Stimulated activated CD8-positive, alpha-beta memory T cell treated with anti-CD3 and anti-CD28 coated beads, Interleukin-2, amount 100 ng/mL, for 1 hour (primary cell): ENCODE data around the gene BCL2L11.

ENCODE experiments used
- DNase-seq, 2 donors: peaks; one replicate each; pipeline ENCODE4 v3.0.0-alpha.2; 2020; ENCODE audit warnings: low read depth in 2 of 2

The BCL2L11 gene

DNA sequence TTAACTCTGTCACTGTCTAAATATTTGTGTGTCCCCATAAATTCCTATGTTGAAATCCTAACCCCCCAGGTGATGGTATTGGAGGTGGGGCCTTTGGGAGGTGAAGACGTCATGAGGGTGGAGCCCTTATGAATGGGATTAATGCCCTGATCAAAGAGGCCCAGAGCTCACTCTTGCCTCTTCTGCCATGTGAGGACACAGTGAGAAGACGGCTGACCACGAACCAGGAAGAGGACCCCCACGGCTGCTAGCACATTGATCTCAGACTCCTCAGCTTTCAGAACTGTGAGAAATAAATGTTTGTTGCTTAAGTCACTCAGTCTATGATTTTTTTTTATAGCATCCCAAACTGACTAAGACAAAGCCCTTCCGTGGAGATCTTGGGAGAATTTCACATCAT, 71.2 kb downstream of the BCL2L11 start:
- no peak for DNase-seq

DNA sequence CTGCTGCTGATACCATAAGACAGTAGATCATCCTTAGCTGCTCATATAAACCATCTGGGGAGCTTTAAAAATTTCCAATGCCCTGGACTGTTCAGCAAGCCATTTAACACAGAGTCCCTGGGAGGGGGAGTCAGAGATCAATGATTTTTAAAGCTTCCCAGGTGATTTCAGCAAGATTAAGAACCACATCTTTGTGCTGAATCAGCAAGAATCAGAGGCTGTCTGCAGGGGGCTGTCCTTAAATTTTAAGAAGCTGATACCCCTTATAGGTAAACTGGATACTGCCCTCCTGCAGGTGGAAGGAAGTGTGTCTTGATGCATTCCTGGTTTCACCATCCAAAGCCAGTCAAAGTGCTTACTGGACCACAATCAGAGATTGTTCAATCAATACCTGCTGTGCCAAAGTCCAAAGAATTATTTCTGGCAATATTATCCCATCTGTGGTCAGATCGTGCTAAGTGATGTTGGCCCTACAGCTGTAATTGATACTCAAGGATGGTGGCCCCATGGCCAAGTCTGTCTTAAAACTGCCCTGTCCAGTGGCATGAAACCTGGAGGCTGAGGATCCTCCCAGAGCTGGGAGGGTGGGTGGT, 72.2 kb downstream of the BCL2L11 start:
- no peak for DNase-seq

DNA sequence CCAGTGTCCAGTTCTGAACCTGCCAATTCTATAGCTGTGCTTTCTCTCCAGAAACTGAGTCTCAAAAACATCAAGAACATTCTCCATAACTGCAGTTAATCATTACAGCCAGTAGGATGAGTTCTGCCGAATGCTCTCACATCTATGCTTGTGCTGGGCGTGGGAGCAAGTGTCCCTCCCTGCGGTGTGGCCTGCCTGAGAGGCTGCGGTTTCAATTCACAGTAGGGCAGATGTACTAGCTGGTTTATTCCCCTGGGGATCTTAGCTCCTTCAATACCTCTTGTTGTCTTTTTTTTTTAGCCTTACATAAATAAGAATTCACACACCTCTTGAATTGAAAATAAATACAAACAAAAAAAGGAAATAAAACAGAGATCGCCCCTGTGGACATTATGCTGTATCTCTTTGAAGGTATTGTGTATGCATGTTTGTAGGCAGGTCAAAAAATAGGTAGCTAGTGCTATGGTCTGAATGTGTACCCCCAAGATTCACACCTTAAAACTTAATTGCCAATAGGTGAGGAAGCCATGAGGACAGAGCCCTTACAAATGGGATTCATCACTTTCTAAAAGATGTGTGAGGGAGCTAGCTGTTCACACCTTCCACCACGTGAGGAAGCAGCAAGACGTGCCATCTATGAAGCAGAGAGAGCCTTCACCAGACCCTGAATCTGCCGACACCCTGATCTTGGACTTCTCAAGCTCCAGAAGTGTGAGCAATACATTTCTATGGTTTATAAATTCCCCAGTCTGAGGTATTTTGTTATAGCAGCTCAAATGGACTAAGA, 74.3 kb downstream of the BCL2L11 start:
- DNase-seq, result no peak

DNA sequence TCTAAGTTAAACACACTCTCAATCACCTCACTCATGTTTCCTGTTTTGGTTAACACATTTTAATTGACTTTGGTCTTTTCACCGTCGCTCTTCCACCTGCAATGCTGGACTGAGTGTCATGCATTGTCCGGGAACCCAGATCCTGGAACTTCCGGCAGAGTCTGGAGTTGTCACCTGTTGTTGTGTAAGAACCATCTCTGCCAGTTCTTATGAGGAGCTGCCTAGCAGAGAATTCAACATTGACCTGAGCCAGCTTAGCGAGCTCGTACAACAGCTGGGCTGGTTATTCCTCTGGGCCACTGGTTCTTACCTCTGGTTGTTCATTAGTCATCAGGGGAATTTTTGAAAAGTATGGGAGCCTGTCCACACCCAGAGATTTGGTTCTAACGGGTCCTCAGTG, 75.7 kb downstream of the BCL2L11 start:
- no peak for DNase-seq

DNA sequence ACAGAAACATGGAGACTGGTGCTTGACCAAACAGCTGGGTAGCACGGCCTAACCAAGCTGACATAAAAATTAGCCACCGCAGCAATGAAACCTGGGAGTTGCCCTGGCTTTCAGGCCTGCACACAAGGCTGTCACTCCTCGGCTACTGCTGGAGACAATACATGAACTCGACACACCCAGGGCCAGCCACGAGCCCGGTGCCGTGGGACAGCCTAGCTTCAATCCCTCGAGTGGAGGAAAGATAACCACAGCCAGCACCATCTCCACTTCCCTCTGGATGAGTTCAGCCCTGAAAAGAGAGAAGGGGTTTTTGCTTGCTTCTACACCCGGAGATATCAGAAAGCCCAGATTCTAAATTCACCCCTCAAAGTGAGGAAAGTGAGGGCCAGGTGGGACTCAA, 78.0 kb downstream of the BCL2L11 start:
- DNase-seq, result no peak

DNA sequence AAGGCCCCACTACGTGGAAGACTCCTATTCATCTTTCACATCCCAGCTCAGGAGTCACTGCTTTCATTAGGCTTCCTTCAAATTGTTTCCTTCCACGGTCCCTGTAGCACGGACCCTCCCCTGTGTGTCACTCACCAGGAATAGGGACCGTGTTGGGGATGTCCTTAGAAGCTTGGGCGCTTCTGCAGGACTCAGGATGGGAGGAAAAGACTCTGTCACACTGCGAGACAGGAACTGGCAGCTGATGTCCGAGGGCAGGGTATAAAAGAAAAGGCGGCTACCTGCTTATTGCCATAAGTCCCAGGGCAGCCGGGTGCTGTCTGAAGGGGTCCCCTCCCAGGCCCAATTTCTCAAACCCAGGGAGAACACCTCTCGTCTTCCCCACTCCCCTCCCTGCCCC, 79.1 kb downstream of the BCL2L11 start:
- DNase-seq, result no peak

DNA sequence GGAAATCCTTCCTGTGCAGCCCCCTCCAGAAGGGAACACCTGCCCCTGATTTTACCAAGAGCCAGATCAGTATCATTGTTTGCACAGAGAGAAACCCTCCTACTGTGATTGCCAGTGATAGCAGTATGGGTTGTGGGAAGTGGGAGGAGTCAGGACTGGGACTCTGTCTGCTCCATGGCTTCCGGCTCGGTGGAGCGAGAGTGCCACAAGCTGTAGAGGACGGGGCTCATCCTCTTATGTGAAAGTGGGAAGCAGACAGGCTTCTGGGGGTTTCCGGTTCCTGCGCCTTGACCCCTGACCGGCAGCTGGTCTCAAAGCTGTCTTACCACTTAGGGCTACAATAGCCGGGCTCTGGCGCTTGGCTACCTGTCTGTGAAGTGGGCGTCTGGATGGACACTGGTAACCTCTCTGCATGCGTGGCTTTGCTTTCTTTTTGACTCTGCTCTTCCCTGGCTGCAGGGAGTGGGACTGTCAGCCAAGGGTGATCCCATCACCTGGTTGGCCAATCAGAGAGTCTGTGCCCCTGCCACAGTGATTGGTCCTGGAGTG, 79.7 kb downstream of the BCL2L11 start:
- DNase-seq, result no peak

DNA sequence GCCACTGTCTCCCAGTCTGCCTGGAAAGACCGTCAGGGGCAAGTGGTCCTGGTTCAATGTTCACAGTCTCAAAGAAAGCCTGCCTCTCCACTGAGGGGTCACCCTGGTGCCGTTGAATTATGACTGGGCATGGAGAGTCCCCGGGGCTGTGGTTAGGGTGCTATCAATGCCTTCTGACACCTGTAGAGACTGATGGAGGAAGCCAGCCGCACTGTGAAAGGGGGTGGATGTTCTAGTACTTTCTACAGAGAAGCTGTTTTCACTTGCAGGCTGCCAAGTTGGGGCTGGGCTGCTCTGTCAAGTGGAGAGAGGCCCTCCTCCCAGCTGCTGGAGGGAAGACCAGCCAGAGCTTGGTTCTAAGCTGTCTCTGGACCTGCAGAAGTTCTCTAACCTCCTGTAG, 80.5 kb downstream of the BCL2L11 start:
- no peak for DNase-seq

DNA sequence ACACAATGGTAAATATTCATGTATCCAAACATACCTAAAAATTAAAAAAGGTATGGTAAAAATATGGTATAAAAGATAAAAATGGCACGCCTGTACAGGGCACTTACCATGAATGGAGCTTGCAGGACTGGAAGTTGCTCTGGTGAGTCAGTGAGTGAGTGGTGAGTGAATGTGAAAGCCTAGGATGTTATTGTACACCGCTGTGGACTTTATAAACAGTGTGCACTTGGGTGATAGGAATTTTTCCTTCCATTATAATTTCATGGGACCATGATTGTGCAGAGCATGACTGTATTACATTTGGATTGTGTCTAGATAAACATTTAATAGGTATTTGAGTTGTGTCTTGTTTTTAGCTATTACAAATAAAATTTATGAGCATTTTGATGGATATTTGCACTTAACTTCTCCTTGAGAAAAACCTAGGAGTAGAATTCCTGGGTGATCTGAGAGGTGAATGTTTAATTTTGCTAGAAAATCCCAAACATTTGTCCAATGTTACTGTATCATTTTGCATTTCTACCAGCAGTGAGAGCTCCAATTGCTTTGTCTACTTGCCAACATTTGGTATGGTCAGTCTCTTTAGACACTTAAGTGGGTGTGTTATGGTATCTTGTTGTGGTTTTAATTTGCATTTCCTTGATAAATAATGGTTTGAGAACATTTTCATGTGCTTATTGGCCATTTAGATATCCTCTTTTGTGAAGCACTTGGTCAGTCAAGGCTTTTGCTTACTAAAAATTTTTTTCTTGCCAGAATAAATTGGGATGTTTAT, 81.7 kb downstream of the BCL2L11 start:
- DNase-seq, result no peak

DNA sequence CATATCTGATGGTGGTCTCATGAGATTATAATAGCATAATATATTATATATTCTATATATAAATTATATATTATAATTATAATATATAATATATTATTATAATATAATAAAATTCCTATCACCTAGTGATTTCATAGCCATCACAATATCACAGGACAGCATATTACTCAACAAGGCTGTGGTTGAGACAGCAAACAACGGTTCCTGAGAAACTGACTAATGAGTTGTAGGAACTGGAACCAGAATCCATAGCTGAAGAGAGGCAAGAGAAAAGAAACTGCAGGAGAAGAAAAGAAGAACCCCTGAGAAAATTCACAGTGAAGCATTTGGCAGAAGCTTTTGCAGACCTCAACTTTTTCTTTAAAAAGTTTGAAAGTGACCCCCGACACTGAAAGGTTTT, 84.0 kb downstream of the BCL2L11 start:
- no peak for DNase-seq

DNA sequence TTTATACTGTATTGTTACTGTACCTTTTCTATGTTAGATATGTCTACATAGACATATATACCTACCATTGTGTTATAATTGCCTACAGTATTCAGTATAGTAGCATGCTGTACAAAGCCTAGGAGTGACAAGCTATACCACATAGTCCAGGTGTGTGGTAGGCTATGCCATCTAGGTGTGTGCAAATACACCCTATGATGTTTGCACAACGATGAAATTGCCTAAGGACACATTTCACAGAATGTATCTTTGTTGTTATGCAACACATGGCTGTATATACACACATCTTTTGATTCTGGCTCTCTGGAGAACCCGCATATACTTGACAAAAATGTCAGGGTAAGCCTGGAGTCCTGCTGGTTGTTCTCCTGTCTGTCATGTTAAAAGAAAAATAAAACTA, 85.1 kb downstream of the BCL2L11 start:
- DNase-seq, result no peak

DNA sequence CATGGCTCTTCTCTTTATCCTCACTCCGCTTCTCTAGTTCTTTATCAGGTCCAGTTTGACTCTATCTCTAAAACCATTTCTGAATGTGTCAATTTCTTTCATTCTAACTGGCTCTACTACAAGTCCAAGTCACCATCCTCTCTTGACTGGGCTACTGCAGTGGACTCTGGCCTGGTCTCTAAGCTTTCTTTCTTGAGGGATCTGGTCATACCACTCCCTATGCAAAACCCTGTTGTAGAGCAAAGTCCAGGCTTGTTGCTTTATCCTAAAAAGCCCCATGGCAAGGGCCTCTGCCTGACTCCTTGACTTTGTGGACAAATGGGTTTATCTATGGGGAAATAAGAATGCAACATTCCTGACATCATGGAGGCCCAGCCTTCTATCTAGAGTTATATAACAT, 87.1 kb downstream of the BCL2L11 start:
- DNase-seq, result no peak

DNA sequence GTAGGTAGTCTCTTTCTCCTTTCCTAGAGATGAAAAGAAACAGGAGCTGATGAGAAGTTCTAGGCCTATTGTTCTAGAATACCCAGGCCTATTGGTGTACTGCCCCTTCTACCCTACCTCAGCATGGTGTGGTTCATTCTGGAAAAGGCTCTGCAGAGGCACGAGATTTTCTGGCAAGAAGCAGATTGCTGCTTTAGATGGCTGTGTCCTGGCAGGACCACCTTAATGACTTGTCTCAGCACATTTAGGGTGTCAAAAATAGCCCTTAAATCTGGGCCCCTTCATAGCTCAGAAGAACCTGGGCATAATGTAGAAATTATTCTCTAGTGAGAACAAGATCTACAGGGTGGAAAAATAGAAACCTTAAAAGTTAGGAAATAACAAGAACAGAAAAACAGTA, 87.9 kb downstream of the BCL2L11 start:
- DNase-seq, result no peak

DNA sequence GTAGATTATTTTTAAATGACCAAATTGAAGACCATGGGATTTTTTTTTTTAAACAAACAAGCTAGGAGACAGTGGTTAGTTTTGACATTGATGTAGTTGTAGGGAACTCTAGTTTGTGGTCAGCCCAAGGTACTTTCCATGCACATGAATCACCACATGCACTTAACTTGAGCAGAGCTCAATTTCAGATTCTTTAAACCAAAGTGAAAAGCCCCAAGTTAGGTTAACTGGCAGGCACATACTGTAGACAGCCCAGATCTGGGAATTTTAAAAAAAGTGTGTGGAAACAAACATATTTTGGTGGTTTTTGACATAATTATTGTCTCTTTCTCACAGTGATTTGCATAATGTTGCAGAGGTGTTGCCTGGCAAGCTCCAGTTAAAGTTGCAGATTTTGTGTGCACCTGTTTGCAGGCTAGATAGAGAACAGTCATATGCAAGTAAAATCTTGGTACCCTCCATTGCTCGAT, 88.4 kb downstream of the BCL2L11 start:
- no peak for DNase-seq

DNA sequence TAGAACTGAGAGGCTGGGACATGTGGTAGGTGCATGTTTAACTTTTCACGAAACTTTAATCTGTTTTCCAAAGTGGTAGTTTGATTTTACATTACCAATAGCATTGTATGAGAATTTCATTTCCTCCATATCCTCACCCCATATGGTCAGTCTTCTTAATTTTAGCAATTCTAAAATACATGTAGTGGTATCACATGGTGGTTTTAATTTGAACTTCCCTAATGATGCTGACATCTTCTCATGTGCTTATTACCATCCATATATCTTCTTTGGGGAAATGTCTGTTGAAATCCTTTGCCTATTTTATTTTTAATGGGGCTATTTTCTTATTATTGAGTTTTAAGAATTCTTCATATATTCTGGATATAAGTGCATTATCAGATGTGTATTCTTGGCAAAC, 89.3 kb downstream of the BCL2L11 start:
- no peak for DNase-seq

DNA sequence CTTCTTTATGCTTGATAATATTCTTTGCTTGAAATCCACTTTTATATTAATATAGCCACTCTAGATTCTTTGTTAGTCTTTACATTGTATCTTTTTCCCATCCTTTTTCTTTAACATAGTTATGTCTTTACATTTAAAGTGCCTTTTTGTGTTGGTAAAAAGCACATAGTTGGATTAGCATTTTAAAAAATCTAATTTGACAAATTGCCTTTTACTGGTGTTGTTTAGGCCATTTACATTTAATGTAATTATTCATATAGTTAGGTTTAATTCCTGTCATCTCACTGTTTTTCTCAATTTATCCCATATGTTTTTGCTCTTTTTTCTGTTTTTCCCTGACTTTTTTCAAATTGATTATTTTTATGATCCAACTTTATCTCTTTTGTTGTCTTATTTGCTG, 93.2 kb downstream of the BCL2L11 start:
- no peak for DNase-seq

DNA sequence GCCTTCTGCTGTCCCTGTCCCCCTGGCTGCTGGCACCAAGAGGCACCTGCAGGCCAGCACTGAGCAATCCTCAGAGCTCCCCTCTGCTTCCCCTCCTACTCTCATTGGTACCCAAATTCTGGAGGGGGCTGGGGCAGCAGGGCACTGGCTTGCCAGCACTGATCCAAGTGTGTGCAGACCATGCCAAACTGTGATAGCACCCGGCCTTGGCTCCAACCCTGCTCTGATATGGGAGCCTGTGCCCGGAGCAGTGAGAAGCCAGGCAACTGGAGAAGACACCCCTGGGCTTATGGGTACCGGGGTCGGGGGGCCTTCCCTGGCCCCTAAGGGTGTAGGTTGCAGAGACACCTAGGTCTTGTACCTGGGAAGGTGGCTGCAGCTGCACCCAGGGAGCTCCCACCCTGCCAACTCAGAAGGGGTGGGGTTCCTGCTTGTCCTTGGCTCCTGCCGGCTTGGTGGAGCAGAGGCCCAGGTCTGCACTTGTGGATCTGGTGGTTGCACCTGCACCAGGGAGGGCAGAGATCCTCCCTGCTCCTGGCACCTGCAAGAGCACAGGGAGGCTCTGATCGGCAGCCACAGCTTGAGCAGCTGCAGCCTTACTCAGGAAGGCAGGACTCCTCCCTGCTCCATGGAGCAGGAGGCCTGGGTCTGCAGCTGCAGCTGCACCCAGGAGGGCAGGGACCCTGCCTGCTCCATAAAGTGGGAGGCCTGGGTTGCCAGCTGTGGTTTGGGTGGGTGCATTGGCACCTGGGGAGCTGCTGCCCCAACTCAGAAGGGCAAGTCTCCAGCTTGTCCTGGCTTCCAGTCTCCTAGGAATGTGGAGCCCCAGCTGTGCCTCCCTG, 96.3 kb downstream of the BCL2L11 start:
- DNase-seq, result no peak
